ENCODE measurements around the gene DIAPH2.
"Not testable (repeated sequence)": the region's sequence is repeated elsewhere in the genome, so short reads cannot be mapped to it uniquely, and the experiment has no call there.

DIAPH2 gene

DNA sequence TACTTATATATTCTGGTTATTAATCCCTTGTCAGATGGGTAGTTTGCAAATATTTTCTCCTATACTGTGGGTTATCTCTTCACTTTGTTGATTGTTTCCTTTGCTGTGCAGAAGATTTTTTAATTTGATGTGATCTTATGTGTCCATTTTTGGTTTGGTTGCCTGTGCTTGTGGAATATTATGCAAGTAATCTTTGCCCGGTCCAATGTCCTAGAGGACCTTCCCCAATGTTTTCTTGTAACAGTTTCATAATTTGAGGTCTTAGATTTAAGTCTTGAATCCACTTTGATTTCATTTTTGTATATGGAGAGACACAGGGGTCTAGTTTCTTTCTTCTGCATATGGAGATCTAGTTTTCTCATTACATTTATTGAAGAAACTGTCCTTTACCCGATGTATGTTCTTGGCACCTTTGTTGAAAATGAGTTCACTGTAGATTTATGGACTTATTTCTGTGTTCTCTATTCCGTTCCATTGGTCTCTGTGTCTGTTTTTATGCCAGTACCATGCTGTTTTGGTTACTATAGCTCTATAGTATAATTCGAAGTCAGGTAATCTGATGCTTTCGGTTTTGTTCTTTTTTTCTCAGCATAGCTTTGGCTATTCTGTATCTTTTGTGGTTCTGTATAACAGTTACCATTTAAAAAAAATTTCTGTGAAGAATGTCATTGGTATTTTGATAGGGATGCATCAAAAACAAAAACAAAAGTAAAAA is 34.7 kb downstream of the DIAPH2 start:
- DNase-seq (ENCODE audit: low read depth): no peak

DNA sequence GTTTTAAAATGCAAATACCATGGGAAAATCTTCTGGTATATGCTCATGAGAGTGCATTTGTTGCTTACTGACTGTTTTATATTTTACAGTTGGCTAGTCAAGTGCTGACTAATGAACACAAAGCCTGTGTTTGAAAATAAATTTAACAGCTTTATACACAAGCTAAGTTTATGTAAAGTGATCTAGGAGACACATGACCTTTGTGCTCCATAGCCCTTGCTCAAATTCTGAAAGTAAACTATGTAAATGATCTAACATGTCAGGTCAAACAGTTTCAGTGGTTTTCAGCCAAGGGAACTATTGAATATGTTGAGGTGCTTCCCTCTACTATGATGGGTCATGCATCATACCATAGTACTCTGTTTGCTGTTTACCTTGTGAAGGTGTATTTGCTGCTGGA is 36.7 kb downstream of the DIAPH2 start:
- DNase-seq (ENCODE audit: low read depth): no peak

DNA sequence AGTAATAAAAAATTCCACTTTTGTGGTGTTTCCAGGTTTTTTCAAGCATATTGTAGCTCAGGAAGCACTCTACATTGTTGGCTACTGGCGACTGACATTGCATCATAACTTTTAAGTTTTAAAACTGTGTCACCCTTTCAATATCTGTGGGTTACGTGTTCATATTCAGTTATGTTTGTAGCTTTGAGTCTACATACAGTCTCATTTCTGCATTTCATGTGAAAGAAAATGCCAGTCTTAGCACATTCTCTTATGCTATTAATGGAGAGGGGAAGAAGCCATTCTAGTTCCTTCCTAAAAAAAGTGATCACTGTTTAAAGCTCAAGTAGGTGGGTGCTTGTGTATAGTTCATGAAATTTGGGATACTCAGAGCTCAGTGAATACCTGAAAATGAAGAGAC is 38.1 kb downstream of the DIAPH2 start:
- DNase-seq (ENCODE audit: low read depth): no peak

DNA sequence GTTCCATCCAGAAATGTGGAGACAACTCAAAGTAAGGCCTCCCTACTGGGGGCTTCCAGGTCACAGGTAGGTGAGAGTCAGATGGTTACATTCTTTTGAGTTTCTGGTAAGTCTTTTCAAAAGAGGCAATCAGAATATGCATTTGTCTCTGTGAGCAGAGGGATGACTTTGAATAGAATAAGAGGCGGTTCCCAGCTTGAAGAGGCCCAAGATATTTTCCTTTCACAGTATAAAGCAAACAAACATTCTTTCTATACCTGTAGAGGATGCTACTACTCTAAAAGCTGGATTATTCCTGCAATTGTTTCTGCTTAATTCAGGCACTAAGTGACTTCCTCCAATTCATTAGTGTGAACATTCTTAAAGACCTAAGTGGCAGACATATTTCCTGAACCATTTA is 44.4 kb downstream of the DIAPH2 start:
- no peak for DNase-seq (ENCODE audit: low read depth)

DNA sequence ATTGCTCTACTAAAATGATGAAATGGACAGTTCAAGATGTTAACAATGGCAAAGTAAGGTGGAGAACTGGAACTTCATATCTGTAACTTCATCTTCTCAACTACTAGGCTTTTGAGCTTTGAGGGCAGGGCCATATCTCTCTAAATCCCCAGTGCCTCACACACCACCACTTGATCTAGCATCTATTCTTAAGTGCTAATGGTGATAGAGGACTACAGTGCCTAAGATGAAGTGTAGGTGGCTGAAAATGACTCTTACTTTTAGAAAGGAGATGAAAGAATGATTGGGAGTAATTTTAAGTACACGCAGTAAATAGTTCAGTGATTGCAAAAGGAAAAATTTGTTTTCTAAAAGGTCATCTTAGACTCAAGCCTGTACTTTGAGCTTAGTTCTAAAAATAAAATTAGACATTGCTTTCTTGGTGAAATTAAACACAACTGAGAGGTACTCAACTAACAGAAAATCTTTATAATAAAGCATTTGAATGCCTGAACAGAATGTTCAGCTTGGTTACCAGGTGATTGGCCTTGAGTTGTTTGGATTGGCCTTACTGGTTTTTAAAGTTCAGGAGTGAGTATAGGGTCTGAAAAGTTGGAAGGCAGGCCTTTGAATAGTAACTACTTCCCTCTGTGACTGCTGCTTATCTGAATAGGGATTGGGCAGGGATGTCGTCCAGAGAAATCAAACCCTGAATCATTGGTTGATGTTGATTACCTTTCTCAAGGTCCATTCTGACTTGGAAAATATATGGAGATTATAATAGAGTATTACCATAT is 45.4 kb downstream of the DIAPH2 start:
- no peak for DNase-seq (ENCODE audit: low read depth)

DNA sequence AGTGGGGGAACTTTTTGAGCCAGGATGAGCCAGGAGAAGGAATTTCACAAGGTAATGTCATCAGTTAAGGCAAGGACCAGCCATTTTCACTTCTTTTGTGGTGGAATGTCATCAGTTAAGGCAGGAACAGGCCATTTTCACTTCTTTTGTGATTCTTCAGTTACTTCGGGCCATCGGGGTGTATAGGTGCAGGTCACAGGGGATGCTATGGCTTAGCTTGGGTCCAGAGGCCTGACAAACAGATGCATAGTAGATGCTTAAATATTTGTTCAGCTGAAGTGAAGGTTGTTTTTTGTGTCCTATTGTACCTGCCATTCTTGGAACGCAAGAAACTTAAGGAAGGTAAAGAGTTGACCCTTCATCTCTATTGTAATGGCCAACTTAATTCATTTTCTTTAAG is 46.4 kb downstream of the DIAPH2 start:
- not testable (repeated sequence) for DNase-seq (ENCODE audit: low read depth)

DNA sequence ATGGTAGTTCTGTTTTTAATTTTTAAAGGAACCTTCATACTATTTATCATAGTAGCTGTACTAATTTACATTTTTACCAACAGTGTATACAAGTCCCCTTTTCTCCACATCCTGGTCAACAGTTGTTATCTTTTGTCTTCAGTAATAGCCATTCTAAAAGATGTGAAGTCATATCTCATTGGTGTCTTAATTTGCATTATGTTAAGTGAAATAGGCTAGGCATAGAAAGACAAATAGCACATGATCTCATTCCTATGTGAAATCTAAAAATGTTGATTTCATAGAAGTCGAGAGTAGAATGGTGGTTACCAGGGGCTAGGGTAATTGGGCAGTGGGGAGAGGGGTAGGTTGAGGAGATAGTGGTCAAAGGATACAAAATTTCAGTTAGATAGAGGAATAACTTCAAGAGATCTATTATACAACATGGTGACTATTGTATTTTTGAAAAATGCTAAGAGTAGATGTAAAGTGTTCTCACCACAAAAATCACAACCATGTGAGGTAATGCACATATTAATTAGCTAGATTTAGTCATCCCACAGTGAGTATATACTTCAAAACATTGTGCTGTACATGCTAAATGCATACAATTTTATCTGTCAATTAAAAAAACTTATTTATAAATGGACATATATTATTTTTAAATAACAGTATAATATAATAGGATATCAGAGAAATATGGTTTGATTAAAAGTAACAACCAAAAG is 58.9 kb downstream of the DIAPH2 start:
- no peak for DNase-seq (ENCODE audit: low read depth)

DNA sequence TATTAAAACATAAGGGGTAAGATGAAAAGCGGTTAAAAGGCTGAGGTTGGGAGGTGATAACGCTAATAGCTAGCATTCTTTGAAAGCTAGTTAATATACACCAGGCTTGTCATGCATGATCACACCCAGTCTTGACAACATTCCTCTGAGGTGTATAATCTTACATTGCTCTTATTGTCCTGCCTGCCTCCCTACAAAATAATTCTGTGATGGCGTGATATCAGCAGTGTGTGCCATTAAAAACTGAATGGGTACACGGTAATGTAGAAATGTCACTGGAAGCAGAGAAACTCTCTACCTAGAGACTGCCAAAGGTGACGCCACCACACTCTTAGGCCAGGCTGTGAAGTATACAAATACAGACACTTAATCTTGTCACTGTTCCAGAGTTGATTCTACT is 68.1 kb downstream of the DIAPH2 start:
- DNase-seq (ENCODE audit: low read depth): no peak

DNA sequence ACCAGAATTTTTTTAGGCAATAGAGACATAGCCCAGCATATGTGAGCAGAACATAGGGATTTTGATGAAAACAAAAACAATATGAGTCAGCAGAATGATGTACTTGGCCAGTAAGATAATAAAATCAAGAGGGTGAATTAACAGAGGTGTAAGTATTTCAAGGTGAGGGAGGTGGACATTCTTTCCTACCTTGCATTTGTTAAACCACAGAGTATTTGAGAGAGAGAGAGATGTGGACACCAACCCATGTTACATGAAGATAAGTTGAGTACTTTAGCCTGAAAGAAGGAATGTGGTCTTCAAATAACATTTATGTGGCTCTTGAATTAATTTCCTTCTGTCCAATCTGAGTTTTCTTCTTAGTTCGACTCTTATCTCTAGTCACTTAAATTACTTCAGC is 68.6 kb downstream of the DIAPH2 start:
- no peak for DNase-seq (ENCODE audit: low read depth)

DNA sequence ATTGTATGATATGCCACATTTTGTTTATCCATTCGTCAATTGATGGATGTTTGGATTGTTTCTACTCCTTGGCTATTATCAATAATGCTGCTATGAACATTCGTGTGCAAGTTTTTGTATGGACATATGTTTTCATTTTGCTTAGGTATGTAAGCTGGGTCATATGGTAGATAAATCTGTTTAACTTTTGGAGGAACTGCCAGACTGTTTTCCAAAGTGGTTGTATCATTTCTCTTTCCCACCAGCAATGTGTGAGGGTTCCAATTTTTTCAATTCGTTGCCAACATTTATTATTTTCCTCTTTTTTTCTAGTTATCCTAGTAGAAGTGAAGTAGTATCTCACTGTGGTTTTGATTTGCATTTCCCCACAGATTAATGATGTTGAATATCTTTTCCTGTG is 71.8 kb downstream of the DIAPH2 start:
- no peak for DNase-seq (ENCODE audit: low read depth)

DNA sequence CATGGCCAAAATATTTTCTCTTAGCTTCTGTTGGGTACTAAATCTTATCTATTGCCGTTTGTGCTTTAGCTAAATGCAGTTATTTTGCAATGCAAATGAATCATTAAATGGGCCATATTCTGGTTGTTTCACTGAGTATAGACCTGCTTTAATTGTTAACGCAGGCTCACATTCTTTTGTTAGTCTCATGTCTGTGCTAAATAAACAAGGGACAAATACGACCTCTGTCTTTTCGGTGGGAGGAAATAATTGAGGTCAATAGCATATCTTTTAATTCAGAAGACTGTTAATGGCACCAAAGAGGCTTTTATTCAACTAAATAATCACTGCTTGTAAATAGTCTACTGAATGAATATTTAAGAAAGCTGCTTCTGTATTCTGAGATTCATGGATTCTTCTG is 76.9 kb downstream of the DIAPH2 start:
- DNase-seq (ENCODE audit: low read depth): no peak

DNA sequence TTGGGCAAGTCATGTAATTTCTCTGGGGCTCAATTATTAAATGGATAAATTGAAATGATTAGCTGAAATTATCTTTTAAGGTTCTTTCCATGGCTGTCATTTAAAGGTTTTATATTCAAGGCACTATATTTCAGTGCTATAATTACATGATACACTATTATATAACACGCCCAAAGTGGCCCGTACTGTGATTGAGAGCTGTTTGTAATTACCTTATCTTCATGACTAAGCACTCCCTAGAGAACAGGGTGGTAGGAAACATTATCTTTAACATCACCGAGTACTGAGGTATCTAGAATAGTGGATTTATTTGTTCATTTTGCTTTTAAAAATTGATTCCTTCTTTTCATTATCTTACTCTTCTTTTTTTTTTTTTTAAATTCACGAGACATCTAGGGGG is 79.0 kb downstream of the DIAPH2 start:
- DNase-seq (ENCODE audit: low read depth): no peak

DNA sequence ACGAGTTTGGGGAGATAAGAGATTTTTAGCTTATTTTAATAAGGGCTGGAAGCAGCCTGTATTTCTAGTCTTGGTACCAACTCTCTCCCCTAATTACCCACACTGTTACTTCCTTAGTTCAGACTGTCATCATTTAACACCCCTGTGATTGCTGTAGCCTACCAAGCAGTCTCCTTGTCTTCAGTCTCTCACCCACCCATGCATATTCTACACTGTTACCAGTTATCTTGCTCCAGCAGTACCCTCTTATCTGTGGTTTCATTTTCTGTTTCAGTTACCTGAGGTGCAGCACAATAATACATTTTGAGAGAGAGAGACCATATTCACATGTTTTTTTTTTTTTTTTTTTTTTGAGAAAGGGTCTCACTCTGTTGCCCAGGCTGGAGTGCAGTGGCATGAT is 80.2 kb downstream of the DIAPH2 start:
- no peak for DNase-seq (ENCODE audit: low read depth)

DNA sequence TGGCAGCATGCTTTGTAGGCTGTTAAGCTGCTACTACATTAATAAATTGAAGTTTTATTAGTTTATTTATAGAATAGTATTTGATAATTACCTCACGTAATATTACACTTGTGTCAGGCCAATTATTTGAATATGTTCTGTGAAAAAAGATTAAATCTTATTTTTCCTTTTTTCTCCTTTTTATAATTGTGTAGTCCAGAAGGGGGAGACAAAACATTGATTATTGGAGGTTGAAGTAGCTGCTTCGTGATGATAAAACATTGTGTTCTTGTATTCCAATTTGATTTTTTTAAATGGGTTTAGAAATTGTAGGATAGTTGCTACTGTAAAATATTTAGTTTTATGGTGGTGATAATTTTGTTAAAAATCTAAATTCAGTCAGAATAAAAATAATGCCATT is 85.7 kb downstream of the DIAPH2 start:
- DNase-seq (ENCODE audit: low read depth): no peak

DNA sequence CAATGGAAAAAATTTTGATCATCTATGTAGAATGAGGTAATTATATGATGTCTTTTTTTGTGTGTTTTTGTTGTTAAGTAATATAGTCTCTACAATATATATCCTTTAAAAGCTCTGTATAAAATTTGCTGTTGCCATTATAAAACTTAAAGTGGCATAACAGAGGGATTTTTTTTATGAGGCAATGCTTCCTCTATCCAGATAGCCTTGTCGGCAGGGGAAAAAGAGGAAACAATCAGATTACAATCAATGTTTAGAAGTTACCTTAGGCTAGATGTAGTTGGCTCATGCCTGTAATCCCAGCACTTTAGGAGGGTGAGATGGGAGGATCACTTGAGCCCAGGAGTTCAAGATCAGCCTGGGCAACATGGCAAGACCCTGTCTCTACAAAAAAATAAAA is 86.8 kb downstream of the DIAPH2 start:
- no peak for DNase-seq (ENCODE audit: low read depth)

DNA sequence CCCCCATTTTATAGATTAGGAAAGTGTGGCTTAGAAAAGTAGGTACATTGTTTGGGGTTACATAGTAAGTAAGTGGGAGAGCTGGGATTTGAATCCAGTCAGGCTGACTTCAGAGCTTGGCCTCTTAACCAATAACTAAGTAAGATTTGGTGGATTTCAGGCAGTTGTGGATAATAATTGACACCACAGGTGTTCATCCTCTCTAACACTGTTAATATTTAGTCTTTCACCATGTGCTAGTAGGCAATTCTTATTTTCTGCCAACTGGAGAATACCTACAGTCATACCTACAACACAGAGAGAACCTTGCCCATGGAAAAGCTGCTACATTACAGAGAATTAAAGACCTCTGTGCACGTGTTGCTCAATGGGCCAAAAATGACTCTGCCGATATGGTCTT is 89.5 kb downstream of the DIAPH2 start:
- no peak for DNase-seq (ENCODE audit: low read depth)

DNA sequence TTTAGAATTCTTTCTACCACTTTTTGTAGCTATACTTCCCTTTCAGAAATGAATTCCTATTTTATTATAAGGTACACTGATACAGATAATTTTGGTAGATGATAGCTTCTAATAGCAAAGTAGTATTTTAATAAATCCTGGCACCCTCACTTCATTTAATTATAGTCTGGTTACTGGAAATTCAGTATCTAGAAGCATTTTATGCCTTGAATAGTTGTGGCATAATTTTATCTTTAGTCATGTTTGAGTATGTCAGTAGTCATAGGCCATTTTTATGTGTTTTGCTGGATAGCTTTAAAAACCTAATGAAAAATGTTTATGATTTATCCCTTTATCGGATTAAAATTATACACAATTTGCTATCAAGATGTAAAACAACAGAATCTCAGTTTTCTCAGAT is 92.3 kb downstream of the DIAPH2 start:
- no peak for DNase-seq (ENCODE audit: low read depth)

DNA sequence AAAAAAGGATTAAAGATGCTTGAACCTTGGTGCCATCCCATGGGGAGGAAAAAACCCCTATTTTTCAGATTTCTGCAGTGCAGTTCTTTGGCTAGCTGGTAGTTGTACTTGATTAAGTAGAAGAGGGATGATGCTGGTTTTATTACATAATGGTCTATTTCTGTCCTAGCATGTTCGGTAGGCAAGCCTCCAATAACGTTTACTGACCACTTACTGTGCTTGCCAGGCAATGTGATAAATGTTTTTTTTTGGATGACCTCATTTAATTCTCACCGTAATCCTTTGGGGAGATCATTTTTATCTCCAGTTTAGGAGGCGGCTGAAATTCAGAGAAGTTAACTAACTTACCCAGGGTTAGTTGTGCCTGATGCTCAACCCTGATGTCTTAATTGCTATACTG is 106.9 kb downstream of the DIAPH2 start:
- no peak for DNase-seq (ENCODE audit: low read depth)

DNA sequence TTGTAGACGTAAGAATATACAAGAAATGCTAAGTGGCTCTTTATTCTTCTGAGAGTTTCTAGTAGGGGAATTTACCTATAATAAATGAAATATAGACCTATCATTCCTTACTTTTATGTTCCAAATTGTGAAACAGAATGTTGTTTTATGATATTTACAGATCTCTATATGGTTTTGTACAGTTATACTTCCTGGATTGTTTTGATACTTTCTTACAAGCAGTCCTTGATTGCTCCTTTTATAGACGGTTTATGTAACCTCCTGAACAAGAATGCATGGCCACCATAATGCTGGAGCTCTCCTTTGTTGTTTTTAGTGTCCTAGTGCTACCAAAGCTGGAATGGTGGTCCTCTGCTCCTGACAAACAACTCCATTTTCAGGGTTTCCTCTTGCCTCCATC is 107.4 kb downstream of the DIAPH2 start:
- DNase-seq (ENCODE audit: low read depth): no peak

DNA sequence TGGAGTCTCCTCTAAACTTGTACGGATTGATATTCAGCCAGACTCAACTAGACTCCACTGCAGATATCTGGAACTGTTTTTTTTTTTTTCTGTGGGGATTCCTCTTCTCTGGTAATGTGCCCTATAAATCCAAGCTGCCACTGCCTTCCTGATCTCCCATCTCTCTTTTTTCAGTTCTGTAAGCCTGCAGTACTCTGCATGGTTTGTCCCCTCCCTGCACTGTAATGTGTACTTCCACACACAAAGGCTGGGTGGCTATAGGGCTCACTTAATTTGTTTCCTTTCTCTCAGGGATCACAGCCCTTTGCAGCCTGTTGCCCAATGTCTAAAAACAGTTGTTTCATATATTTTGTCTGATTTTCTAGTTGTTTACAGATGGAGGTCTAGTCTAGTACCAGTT is 114.3 kb downstream of the DIAPH2 start:
- DNase-seq (ENCODE audit: low read depth): no peak

DNA sequence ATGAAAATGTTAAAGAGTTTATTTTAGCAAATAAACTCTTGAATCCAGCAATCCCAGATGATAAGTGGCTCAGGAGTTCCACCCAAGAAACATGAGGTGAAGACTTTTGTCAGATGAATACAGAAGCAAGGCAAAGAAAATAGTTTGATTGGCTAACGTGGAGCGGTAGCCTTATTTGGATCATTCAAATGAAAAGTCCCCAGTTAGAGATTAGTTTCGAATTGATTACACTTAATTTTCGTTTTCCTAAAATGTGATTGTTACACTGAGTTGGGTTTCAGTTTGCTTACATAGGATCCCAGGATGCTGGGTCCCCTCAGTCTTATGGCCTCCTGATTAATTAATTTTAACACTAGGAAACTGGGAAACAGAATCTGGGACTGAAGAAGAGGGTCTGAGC is 122.7 kb downstream of the DIAPH2 start:
- DNase-seq (ENCODE audit: low read depth): no peak

DNA sequence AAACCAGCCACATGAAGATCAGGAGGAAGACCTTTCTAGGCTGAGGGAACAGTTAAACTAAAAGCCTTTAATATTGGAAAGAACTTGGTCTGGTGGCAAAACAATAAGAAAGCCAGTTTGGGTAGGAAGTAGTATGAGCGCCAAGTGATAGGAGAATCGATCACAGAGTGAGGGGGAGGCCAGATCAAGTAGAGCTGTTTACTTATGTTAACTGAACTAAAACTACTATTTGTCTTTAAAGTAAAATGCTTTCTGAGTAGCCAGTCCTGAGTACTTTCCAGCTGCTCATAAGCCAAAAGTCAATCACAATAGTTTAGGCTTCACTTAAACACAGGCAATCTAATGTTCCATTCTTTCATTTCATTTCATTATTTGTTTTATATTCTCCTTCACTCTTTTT is 136.3 kb downstream of the DIAPH2 start:
- no peak for DNase-seq (ENCODE audit: low read depth)

DNA sequence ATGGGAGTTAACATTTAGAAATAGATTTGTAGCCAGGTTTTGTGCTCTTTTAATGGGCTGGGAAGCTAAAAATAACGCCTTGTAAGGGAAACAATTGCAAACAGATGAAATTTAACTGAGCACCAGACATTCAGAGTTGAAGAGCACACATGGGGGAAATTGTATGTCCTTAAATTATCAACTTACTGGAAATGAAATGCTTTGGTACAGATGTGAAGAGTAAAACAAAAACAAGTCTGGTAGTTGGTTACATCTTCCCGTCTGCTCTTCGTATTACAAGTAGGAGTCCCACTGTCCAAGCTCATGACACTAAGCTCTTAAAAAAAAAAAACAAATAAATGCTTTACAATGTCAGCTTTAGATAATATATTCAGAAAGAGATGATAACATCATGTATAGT is 139.5 kb downstream of the DIAPH2 start:
- DNase-seq (ENCODE audit: low read depth): no peak

All from activated T-cell treated with anti-CD3 and anti-CD28 coated beads for 1 hour (primary cell).